Peyer's patch (tissue), 4 donors: ENCODE data around the gene GSTM2.

Source experiments
- POLR2A ChIP-seq, 2 donors: fragments of 450-650 bp; IDR thresholded peaks; one replicate each; pipeline ENCODE4 v1.5.1; 2017; ENCODE audit warnings: antibody characterized with exemption in 2 of 2, mild to moderate bottlenecking in 2 of 2, moderate library complexity in 2 of 2
- TF ChIP-seq, protein P1 (sequence below), 6 experiments: fragments of 450-650 bp in 4 of 6; fragments of 200-600 bp in 2 of 6; sonication (generic) in 1 of 6; IDR thresholded peaks; one replicate each; pipeline ENCODE4 v1.5.1; 2017 to 2019; ENCODE audit warnings: antibody characterized with exemption in 6 of 6, mild to moderate bottlenecking in 3 of 6, moderate library complexity in 1 of 6

DNA sequence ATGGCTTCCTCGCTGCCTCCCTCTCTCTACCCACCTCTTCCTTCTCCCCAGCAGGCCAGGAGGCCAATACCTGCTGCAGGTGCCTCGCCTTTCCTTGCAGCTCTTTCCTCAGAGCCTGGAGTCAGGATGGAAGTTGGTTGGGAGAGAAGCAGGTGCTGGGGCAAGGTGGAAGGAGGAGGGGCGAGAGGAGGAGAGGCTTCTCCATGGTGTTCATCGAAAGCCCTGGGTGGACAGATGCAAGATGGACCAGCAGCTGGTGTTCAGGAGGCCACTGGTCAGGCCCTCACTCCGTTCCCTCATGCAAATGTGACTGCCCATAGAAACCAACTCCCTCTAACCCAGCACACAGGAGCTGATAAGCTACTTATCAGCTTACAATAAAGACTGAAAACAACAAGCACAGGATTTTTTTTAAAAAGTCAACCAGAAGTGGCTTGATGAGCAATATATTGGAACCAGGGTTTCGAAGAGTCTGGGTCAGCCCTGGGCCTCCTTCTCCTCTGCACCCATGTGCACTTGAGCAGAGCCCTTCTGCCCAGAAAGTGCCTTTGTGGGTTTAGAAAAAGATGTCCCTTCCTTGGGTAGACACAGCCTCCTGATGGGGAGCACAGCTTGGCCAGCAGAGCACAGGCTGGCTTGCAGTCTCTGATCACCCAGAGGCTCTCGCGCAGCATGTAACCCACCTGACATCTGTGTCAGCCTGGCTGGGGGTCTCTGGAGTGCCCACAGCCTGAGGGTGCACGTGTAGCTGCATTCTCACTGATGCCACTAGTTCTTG is 28.6 kb upstream of the GSTM2 start:
- TF ChIP-seq, protein P1, sequence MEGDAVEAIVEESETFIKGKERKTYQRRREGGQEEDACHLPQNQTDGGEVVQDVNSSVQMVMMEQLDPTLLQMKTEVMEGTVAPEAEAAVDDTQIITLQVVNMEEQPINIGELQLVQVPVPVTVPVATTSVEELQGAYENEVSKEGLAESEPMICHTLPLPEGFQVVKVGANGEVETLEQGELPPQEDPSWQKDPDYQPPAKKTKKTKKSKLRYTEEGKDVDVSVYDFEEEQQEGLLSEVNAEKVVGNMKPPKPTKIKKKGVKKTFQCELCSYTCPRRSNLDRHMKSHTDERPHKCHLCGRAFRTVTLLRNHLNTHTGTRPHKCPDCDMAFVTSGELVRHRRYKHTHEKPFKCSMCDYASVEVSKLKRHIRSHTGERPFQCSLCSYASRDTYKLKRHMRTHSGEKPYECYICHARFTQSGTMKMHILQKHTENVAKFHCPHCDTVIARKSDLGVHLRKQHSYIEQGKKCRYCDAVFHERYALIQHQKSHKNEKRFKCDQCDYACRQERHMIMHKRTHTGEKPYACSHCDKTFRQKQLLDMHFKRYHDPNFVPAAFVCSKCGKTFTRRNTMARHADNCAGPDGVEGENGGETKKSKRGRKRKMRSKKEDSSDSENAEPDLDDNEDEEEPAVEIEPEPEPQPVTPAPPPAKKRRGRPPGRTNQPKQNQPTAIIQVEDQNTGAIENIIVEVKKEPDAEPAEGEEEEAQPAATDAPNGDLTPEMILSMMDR (IDR thresholded peaks at IDR 0.05): no peak
- TF ChIP-seq POLR2A (IDR thresholded peaks at IDR 0.05): no peak
